Measurements from ENCODE around the gene ZNF805.
A peak's percentile ranks its signal among the peaks of the same experiment; 100 is the strongest.

ZNF805 gene

DNA sequence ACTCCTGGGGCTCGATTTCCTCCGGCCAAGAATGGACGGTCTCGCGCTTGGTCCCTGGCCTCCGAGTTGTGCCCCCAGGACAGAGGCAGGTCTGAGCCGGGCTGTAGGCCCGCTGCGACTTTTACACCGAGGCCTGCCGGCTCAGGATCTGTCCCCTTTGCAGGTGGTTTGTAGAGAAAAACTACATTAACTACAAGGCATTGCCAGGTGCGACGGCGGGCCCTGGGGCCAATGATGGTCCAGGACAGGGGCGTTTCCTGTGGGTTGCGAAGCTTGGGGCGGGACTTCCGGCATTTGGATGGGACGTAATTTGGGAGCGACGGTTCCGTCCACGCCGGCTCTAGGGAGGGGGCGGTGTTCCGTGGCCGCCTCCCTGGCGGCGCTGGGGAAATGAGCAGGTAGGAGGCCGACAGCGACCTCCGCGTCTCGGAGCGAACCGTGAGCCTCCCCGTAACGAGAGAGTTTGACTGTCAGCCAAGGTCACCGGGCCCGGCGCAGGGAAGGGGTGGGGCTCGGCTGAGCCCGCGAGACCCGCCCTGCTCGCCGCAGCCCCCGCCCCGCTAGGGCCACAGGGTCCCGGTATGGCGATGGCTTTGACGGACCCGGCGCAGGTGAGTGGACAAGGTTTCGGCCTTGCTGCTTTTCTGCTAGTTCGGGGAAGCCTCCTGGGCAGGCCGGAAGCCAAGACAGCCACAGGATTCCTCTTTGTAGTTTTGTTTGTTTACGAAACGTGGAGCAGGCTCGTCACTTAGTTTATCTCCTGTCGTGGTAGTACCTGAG is at the start of gene ZNF805 (continued):
- TF ChIP-seq ZNF133 (tag by site-specific recombination; IDR thresholded peaks at IDR 0.05): no peak
- TF ChIP-seq GLIS1 (tag by site-specific recombination; IDR thresholded peaks at IDR 0.05): peak; percentile 49; the same call in 1 of the 2 replicates
- no peak for TF ChIP-seq ZNF837 (tag by site-specific recombination; IDR thresholded peaks at IDR 0.05)
- TF ChIP-seq ZNF600 (tag by site-specific recombination; IDR thresholded peaks at IDR 0.05): peak; percentile 7; the same call in 1 of the 2 replicates
- no peak for TF ChIP-seq ZNF366 (tag by site-specific recombination; conservative IDR thresholded peaks at IDR 0.05)
- TF ChIP-seq ZNF311 (tag by site-specific recombination; IDR thresholded peaks at IDR 0.05; ENCODE audit: borderline replicate concordance): no peak
- TF ChIP-seq YY2 (tag by site-specific recombination; IDR thresholded peaks at IDR 0.05): no peak
- TF ChIP-seq ZNF707 (tag by site-specific recombination; IDR thresholded peaks at IDR 0.05): no peak
- TF ChIP-seq ZNF629 (tag by site-specific recombination; IDR thresholded peaks at IDR 0.05): peak; percentile 77
- TF ChIP-seq, protein P1, sequence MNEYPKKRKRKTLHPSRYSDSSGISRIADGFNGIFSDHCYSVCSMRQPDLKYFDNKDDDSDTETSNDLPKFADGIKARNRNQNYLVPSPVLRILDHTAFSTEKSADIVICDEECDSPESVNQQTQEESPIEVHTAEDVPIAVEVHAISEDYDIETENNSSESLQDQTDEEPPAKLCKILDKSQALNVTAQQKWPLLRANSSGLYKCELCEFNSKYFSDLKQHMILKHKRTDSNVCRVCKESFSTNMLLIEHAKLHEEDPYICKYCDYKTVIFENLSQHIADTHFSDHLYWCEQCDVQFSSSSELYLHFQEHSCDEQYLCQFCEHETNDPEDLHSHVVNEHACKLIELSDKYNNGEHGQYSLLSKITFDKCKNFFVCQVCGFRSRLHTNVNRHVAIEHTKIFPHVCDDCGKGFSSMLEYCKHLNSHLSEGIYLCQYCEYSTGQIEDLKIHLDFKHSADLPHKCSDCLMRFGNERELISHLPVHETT (tag by site-specific recombination; IDR thresholded peaks at IDR 0.05): no peak
- peak; percentile 82; the same call in 1 of the 2 replicates for TF ChIP-seq ZNF76 (tag by site-specific recombination; IDR thresholded peaks at IDR 0.05; ENCODE audit: borderline replicate concordance, low read depth)
- TF ChIP-seq ZNF37A (tag by site-specific recombination; IDR thresholded peaks at IDR 0.05): no peak
- TF ChIP-seq, protein P2, sequence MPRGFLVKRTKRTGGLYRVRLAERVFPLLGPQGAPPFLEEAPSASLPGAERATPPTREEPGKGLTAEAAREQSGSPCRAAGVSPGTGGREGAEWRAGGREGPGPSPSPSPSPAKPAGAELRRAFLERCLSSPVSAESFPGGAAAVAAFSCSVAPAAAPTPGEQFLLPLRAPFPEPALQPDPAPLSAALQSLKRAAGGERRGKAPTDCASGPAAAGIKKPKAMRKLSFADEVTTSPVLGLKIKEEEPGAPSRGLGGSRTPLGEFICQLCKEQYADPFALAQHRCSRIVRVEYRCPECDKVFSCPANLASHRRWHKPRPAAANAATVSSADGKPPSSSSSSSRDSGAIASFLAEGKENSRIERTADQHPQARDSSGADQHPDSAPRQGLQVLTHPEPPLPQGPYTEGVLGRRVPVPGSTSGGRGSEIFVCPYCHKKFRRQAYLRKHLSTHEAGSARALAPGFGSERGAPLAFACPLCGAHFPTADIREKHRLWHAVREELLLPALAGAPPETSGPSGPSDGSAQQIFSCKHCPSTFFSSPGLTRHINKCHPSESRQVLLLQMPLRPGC (tag by site-specific recombination; IDR thresholded peaks at IDR 0.05): no peak
- TF ChIP-seq SP2 (tag by site-specific recombination; IDR thresholded peaks at IDR 0.05): peak; percentile 90
- TF ChIP-seq, protein P3, sequence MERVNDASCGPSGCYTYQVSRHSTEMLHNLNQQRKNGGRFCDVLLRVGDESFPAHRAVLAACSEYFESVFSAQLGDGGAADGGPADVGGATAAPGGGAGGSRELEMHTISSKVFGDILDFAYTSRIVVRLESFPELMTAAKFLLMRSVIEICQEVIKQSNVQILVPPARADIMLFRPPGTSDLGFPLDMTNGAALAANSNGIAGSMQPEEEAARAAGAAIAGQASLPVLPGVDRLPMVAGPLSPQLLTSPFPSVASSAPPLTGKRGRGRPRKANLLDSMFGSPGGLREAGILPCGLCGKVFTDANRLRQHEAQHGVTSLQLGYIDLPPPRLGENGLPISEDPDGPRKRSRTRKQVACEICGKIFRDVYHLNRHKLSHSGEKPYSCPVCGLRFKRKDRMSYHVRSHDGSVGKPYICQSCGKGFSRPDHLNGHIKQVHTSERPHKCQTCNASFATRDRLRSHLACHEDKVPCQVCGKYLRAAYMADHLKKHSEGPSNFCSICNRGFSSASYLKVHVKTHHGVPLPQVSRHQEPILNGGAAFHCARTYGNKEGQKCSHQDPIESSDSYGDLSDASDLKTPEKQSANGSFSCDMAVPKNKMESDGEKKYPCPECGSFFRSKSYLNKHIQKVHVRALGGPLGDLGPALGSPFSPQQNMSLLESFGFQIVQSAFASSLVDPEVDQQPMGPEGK (tag by site-specific recombination; IDR thresholded peaks at IDR 0.05): peak; percentile 94
- peak; percentile 40; the same call in 1 of the 2 replicates for TF ChIP-seq ZNF501 (tag by site-specific recombination; IDR thresholded peaks at IDR 0.05)
- TF ChIP-seq, protein P4, sequence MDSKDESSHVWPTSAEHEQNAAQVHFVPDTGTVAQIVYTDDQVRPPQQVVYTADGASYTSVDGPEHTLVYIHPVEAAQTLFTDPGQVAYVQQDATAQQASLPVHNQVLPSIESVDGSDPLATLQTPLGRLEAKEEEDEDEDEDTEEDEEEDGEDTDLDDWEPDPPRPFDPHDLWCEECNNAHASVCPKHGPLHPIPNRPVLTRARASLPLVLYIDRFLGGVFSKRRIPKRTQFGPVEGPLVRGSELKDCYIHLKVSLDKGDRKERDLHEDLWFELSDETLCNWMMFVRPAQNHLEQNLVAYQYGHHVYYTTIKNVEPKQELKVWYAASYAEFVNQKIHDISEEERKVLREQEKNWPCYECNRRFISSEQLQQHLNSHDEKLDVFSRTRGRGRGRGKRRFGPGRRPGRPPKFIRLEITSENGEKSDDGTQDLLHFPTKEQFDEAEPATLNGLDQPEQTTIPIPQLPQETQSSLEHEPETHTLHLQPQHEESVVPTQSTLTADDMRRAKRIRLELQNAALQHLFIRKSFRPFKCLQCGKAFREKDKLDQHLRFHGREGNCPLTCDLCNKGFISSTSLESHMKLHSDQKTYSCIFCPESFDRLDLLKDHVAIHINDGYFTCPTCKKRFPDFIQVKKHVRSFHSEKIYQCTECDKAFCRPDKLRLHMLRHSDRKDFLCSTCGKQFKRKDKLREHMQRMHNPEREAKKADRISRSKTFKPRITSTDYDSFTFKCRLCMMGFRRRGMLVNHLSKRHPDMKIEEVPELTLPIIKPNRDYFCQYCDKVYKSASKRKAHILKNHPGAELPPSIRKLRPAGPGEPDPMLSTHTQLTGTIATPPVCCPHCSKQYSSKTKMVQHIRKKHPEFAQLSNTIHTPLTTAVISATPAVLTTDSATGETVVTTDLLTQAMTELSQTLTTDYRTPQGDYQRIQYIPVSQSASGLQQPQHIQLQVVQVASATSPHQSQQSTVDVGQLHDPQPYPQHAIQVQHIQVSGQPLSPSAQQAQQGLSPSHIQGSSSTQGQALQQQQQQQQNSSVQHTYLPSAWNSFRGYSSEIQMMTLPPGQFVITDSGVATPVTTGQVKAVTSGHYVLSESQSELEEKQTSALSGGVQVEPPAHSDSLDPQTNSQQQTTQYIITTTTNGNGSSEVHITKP (tag by site-specific recombination; IDR thresholded peaks at IDR 0.05): peak; percentile 91
- TF ChIP-seq HOXD13 (CRISPR knock-in tag; IDR thresholded peaks at IDR 0.05; ENCODE audit: borderline replicate concordance): peak; percentile 84; the same call in 1 of the 2 replicates
- peak; percentile 57; the same call in 1 of the 2 replicates for TF ChIP-seq ZNF660 (tag by site-specific recombination; IDR thresholded peaks at IDR 0.05)
- no peak for TF ChIP-seq GLI2 (tag by site-specific recombination; IDR thresholded peaks at IDR 0.05; ENCODE audit: borderline replicate concordance, low read depth)
- TF ChIP-seq, protein P5, sequence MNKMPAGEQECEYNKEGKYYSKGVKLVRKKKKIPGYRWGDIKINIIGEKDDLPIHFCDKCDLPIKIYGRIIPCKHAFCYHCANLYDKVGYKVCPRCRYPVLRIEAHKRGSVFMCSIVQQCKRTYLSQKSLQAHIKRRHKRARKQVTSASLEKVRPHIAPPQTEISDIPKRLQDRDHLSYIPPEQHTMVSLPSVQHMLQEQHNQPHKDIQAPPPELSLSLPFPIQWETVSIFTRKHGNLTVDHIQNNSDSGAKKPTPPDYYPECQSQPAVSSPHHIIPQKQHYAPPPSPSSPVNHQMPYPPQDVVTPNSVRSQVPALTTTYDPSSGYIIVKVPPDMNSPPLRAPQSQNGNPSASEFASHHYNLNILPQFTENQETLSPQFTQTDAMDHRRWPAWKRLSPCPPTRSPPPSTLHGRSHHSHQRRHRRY (tag by site-specific recombination; IDR thresholded peaks at IDR 0.05): no peak
- no peak for TF ChIP-seq ZNF175 (tag by site-specific recombination; IDR thresholded peaks at IDR 0.05)
- peak; percentile 88; the same call in 1 of the 2 replicates for TF ChIP-seq HOXC10 (CRISPR knock-in tag; IDR thresholded peaks at IDR 0.05)
- TF ChIP-seq, protein P6, sequence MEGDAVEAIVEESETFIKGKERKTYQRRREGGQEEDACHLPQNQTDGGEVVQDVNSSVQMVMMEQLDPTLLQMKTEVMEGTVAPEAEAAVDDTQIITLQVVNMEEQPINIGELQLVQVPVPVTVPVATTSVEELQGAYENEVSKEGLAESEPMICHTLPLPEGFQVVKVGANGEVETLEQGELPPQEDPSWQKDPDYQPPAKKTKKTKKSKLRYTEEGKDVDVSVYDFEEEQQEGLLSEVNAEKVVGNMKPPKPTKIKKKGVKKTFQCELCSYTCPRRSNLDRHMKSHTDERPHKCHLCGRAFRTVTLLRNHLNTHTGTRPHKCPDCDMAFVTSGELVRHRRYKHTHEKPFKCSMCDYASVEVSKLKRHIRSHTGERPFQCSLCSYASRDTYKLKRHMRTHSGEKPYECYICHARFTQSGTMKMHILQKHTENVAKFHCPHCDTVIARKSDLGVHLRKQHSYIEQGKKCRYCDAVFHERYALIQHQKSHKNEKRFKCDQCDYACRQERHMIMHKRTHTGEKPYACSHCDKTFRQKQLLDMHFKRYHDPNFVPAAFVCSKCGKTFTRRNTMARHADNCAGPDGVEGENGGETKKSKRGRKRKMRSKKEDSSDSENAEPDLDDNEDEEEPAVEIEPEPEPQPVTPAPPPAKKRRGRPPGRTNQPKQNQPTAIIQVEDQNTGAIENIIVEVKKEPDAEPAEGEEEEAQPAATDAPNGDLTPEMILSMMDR (tag by site-specific recombination; IDR thresholded peaks at IDR 0.05): peak; percentile 93
- peak; percentile 42; the same call in 1 of the 2 replicates for TF ChIP-seq KLF10 (tag by site-specific recombination; IDR thresholded peaks at IDR 0.05)
- TF ChIP-seq ZBTB48 (tag by site-specific recombination; IDR thresholded peaks at IDR 0.05): no peak
- peak; percentile 96 for TF ChIP-seq KLF9 (tag by site-specific recombination; IDR thresholded peaks at IDR 0.05; ENCODE audit: low read depth)
